IMR-90 (cell line): ENCODE results near the gene TRAPPC3. TPM values are rescaled to one million over a fixed set of nuclear protein-coding genes. Genes with fewer than 3 reads are reported as not detected.
A peak's percentile ranks its signal among the peaks of the same experiment; 100 is the strongest.

Experiments
- ATAC-seq: fragments of 200-7000 bp; cut with Tn5 transposase; 2 replicates; pipeline ENCODE4 v1.9.1; 2020; ENCODE audit warnings: low read depth, mild to moderate bottlenecking, moderate library complexity
- BruUV-seq: library from RNA; stranded (reverse); fragments of 400-500 nt; replicated peaks from 2 replicates; lab custom pipeline; 2021; lab: Mats Ljungman, UMichigan
- CTCF ChIA-PET: fragments of 300-600 bp; formaldehyde crosslinking; extraction: SDS; loops from one replicate; lab custom pipeline; 2021; ENCODE audit warnings: antibody characterized with exemption; lab: Yijun Ruan, JAX
- POLR2A ChIA-PET: fragments of 300-600 bp; sonication (Branson Sonifier 250); formaldehyde crosslinking; loops from one replicate; lab custom pipeline; 2022; ENCODE audit warnings: antibody characterized with exemption; ENCODE audit not compliant: unreplicated experiment; lab: Charles Lee
- DNase-seq: peaks from one replicate; pipeline ENCODE4 v3.0.0; 2013
- H2AFZ ChIP-seq: replicated peaks from 2 replicates; pipeline ENCODE3; 2013; ENCODE audit warnings: low read length, mild to moderate bottlenecking; ENCODE audit not compliant: poor library complexity
- H2AK5ac ChIP-seq: 2 replicates; pipeline ENCODE4 v1.6.1; 2013; ENCODE audit warnings: low read depth, low read length, inconsistent platforms
- H2AK9ac ChIP-seq: replicated peaks from 2 replicates; pipeline ENCODE3; 2013; ENCODE audit warnings: mild to moderate bottlenecking, low read depth, low read length, moderate library complexity; ENCODE audit not compliant: poor library complexity
- H2BK120ac ChIP-seq: 2 replicates; pipeline ENCODE4 v1.6.1; 2013; ENCODE audit warnings: low read depth, low read length, inconsistent platforms
- H2BK15ac ChIP-seq: 3 replicates; pipeline ENCODE4 v1.6.1; 2013; ENCODE audit warnings: low read depth, low read length, inconsistent platforms
- H2BK20ac ChIP-seq: 2 replicates; pipeline ENCODE4 v1.6.1; 2013; ENCODE audit warnings: low read depth, mild to moderate bottlenecking, inconsistent platforms, low read length, moderate library complexity
- H2BK5ac ChIP-seq: 2 replicates; pipeline ENCODE4 v1.6.1; 2013; ENCODE audit warnings: mild to moderate bottlenecking, low read depth, low read length, inconsistent platforms; ENCODE audit not compliant: poor library complexity, severe bottlenecking
- H3K14ac ChIP-seq: replicated peaks from 2 replicates; pipeline ENCODE4 v1.6.1; 2013; ENCODE audit warnings: low read depth, low read length, inconsistent platforms
- H3K18ac ChIP-seq: 2 replicates; pipeline ENCODE4 v1.6.1; 2013; ENCODE audit warnings: low read depth, low read length, control low read depth
- H3K23ac ChIP-seq: 2 replicates; pipeline ENCODE4 v1.6.1; 2013; ENCODE audit warnings: low read depth, low read length, inconsistent platforms
- H3K27ac ChIP-seq: 2 replicates; pipeline ENCODE4 v1.5.1; 2013; ENCODE audit warnings: mild to moderate bottlenecking, control low read depth, low read length; ENCODE audit not compliant: insufficient read depth
- H3K27me3 ChIP-seq: 2 replicates; pipeline ENCODE4 v1.6.1; 2013; ENCODE audit warnings: low read length; ENCODE audit not compliant: control insufficient read depth, insufficient read depth
- H3K36me3 ChIP-seq: 2 replicates; pipeline ENCODE4 v1.6.1; 2013; ENCODE audit warnings: low read length, mixed read lengths; ENCODE audit not compliant: control insufficient read depth, insufficient read depth
- H3K4ac ChIP-seq: 2 replicates; pipeline ENCODE4 v1.6.1; 2013; ENCODE audit warnings: low read depth, low read length, inconsistent platforms
- H3K4me1 ChIP-seq: 2 replicates; pipeline ENCODE4 v1.6.1; 2013; ENCODE audit warnings: low read length, mixed read lengths; ENCODE audit not compliant: control insufficient read depth, insufficient read depth
- H3K4me2 ChIP-seq: 2 replicates; pipeline ENCODE4 v1.6.1; 2013; ENCODE audit warnings: low read depth, mild to moderate bottlenecking, control low read depth, low read length, moderate library complexity
- H3K4me3 ChIP-seq: 2 replicates; pipeline ENCODE4 v1.5.1; 2013; ENCODE audit warnings: low read depth, mild to moderate bottlenecking, control low read depth, low read length, moderate library complexity; ENCODE audit not compliant: insufficient read depth
- H3K56ac ChIP-seq: 2 replicates; pipeline ENCODE4 v1.6.1; 2013; ENCODE audit warnings: low read length, inconsistent platforms; ENCODE audit not compliant: insufficient read depth; ENCODE audit errors: extremely low read depth
- H3K79me1 ChIP-seq, 2 experiments: 2 replicates each; pipeline ENCODE4 v1.6.1; 2013; ENCODE audit warnings: low read length in 2 of 2, inconsistent platforms in 1 of 2, low read depth in 1 of 2
- H3K9ac ChIP-seq: 2 replicates; pipeline ENCODE4 v1.6.1; 2013; ENCODE audit warnings: low read depth, low read length, control low read depth
- H3K9me1 ChIP-seq: 2 replicates; pipeline ENCODE4 v1.6.1; 2013; ENCODE audit warnings: low read length, inconsistent platforms; ENCODE audit not compliant: insufficient read depth
- H3K9me3 ChIP-seq: 2 replicates; pipeline ENCODE4 v1.6.1; 2013; ENCODE audit warnings: low read length; ENCODE audit not compliant: control insufficient read depth, insufficient read depth
- H4K20me1 ChIP-seq: 2 replicates; pipeline ENCODE4 v1.6.1; 2013; ENCODE audit warnings: low read length, inconsistent platforms; ENCODE audit not compliant: insufficient read depth
- H4K5ac ChIP-seq: 2 replicates; pipeline ENCODE4 v1.6.1; 2013; ENCODE audit warnings: mild to moderate bottlenecking, low read depth, low read length, control low read depth
- H4K8ac ChIP-seq, 2 experiments: 2 replicates each; pipeline ENCODE4 v1.6.1; 2013; ENCODE audit warnings: low read depth in 2 of 2, low read length in 2 of 2, control low read depth in 1 of 2, inconsistent platforms in 1 of 2
- H4K91ac ChIP-seq: 2 replicates; pipeline ENCODE4 v1.6.1; 2013; ENCODE audit warnings: low read depth, low read length, inconsistent platforms; ENCODE audit not compliant: insufficient read depth
- CEBPB ChIP-seq: IDR thresholded peaks from 2 replicates; pipeline ENCODE4 v1.6.1; 2012; ENCODE audit warnings: low read depth, low read length, improper control_type of control experiment
- ELK1 ChIP-seq: fragments of 150-350 bp; IDR thresholded peaks from 2 replicates; pipeline ENCODE4 v1.6.1; 2016; ENCODE audit warnings: low read depth, mild to moderate bottlenecking, low read length, moderate library complexity, borderline replicate concordance
- FOS ChIP-seq: fragments of 150-350 bp; IDR thresholded peaks from 2 replicates; pipeline ENCODE4 v1.6.1; 2016; ENCODE audit warnings: low read depth, low read length
- MAFK ChIP-seq: IDR thresholded peaks from 2 replicates; pipeline ENCODE4 v1.6.1; 2012; ENCODE audit warnings: low read depth, low read length, improper control_type of control experiment
- MAZ ChIP-seq: IDR thresholded peaks from 2 replicates; pipeline ENCODE4 v1.6.1; 2012; ENCODE audit warnings: low read depth, mild to moderate bottlenecking, low read length, improper control_type of control experiment, moderate library complexity, borderline replicate concordance
- MXI1 ChIP-seq: IDR thresholded peaks from 2 replicates; pipeline ENCODE4 v1.6.1; 2012; ENCODE audit warnings: low read depth, mild to moderate bottlenecking, low read length, moderate library complexity, borderline replicate concordance
- NFE2L2 ChIP-seq: fragments of 150-350 bp; IDR thresholded peaks from 2 replicates; pipeline ENCODE4 v1.6.1; 2016; ENCODE audit warnings: low read depth, mild to moderate bottlenecking, low read length
- RAD21 ChIP-seq: IDR thresholded peaks from 2 replicates; pipeline ENCODE4 v1.6.1; 2012; ENCODE audit warnings: low read length, improper control_type of control experiment
- RCOR1 ChIP-seq: IDR thresholded peaks from 2 replicates; pipeline ENCODE4 v1.6.1; 2012; ENCODE audit warnings: mild to moderate bottlenecking, low read length, improper control_type of control experiment; ENCODE audit not compliant: insufficient replicate concordance
- RFX5 ChIP-seq: IDR thresholded peaks from 2 replicates; pipeline ENCODE4 v1.8.0; 2012; ENCODE audit warnings: low read depth, mild to moderate bottlenecking, low read length, moderate library complexity
- SMC3 ChIP-seq: fragments of 150-350 bp; IDR thresholded peaks from 2 replicates; pipeline ENCODE4 v1.6.1; 2016; ENCODE audit warnings: low read depth, mild to moderate bottlenecking, antibody characterized with exemption, low read length, moderate library complexity
- WGBS, 2 experiments: methylation state at CpG; one replicate each; pipeline versions ENCODE4 v1.1.5 to v1.1.7; 2013; ENCODE audit warnings: missing lambda C conversion rate in 2 of 2; ENCODE audit not compliant: insufficient read length in 1 of 2; ENCODE audit errors: extremely low coverage in 2 of 2; 5-methylcytosine and 5-hydroxymethylcytosine counted together
- dilution Hi-C: fragments of 300-500 bp; cut with HindIII; formaldehyde crosslinking; loops from one replicate; pipeline ENCODE4 v1.14.3; 2018; ENCODE audit warnings: low sequenced_read_pairs; ENCODE audit not compliant: unreplicated experiment
- in situ Hi-C: fragments of 300-500 bp; cut with MboI; formaldehyde crosslinking; loops from 3 replicates; pipeline ENCODE4 v1.14.3; 2019; ENCODE audit warnings: low sequenced_read_pairs, inconsistent platforms, mixed read lengths
- intact Hi-C: fragments of 100-400 bp; cut with micrococcal nuclease; formaldehyde crosslinking; loops from 2 replicates; pipeline ENCODE4 v1.10.0; 2022
- polyA plus RNA-seq, 3 experiments: library from polyadenylated mRNA; depleted of rRNA; stranded (reverse); fragments of >200 nt; gene quantifications; 2 replicates each; pipeline ENCODE4 v1.2.3, GENCODE V29; 2012; ENCODE audit warnings: low replicate concordance in 1 of 3
- total RNA-seq: library from RNA; depleted of rRNA; stranded (reverse); fragments of >200 nt; gene quantifications from 2 replicates; pipeline ENCODE4 v1.2.3, GENCODE V29; 2012
- TF ChIP-seq, protein P1 (sequence below): conservative IDR thresholded peaks from 2 replicates; pipeline ENCODE4 v1.5.1; 2012; ENCODE audit warnings: mild to moderate bottlenecking, low read depth, low read length, improper control_type of control experiment
- TF ChIP-seq, protein P2 (sequence below): fragments of 150-350 bp; IDR thresholded peaks from 2 replicates; pipeline ENCODE4 v1.6.1; 2017; ENCODE audit warnings: mild to moderate bottlenecking, antibody characterized with exemption, low read length, low read depth

The TRAPPC3 gene
- total and polyA plus RNA-seq, 2 of the 4 experiments (the other 2 are of a cell fraction): 76.0 to 77.8 TPM

- H3K4me3 ChIP-seq: no peak overlapping the region
- H3K23ac ChIP-seq: peak overlapping the region; percentile 64; the same call in 1 of the 2 replicates
- no peaks in the 10 kb centered on the region for H3K9me3 ChIP-seq
- CTCF ChIA-PET: no interaction called here
- peak overlapping the region; percentile 88 for H2BK120ac ChIP-seq
- peaks cover 26% of the 10 kb centered on the region for H3K4me1 ChIP-seq
- ATAC-seq (peak; percentile 74), DNase-seq (peak; percentile 92)
- TF ChIP-seq CEBPB (no peak), MXI1 (no peak), RCOR1 (no peak), SMC3 (0 out of 2 replicates have a peak, but pooled peaks have one; percentile 8), MAFK (no peak), MAZ (peak; percentile 85), NFE2L2 (peak; percentile 76; the same call in 1 of the 2 replicates), RFX5 (no peak), FOS (0 out of 2 replicates have a peak, but pooled peaks have one; percentile 38), ELK1 (no peak), RAD21 (no peak)
- TF ChIP-seq, protein P1, sequence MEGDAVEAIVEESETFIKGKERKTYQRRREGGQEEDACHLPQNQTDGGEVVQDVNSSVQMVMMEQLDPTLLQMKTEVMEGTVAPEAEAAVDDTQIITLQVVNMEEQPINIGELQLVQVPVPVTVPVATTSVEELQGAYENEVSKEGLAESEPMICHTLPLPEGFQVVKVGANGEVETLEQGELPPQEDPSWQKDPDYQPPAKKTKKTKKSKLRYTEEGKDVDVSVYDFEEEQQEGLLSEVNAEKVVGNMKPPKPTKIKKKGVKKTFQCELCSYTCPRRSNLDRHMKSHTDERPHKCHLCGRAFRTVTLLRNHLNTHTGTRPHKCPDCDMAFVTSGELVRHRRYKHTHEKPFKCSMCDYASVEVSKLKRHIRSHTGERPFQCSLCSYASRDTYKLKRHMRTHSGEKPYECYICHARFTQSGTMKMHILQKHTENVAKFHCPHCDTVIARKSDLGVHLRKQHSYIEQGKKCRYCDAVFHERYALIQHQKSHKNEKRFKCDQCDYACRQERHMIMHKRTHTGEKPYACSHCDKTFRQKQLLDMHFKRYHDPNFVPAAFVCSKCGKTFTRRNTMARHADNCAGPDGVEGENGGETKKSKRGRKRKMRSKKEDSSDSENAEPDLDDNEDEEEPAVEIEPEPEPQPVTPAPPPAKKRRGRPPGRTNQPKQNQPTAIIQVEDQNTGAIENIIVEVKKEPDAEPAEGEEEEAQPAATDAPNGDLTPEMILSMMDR: no peak
- TF ChIP-seq, protein P2, sequence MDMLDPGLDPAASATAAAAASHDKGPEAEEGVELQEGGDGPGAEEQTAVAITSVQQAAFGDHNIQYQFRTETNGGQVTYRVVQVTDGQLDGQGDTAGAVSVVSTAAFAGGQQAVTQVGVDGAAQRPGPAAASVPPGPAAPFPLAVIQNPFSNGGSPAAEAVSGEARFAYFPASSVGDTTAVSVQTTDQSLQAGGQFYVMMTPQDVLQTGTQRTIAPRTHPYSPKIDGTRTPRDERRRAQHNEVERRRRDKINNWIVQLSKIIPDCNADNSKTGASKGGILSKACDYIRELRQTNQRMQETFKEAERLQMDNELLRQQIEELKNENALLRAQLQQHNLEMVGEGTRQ: no peak
- peak overlapping the region; percentile 95 for H2AK9ac ChIP-seq
- H3K14ac ChIP-seq: peak overlapping the region; percentile 83
- no peaks in the 10 kb centered on the region for H3K27me3 ChIP-seq
- peak overlapping the region; percentile 14; the same call in 1 of the 2 replicates for H3K56ac ChIP-seq
- H3K36me3 ChIP-seq: peaks cover 19% of the 10 kb centered on the region
- H3K9me1 ChIP-seq: peaks cover 35% of the 10 kb centered on the region
- H3K27ac ChIP-seq: peak overlapping the region; percentile 62
- H2BK20ac ChIP-seq: peak overlapping the region; percentile 72
- H3K18ac ChIP-seq: peak overlapping the region; percentile 17; the same call in 1 of the 2 replicates
- WGBS, 2 experiments: no CpG with 5 or more reads among the region's 1 CpG
- peak overlapping the region; percentile 55; the same call in 1 of the 3 replicates for H2BK15ac ChIP-seq
- H4K20me1 ChIP-seq: peaks cover 4% of the 10 kb centered on the region; the same call in 1 of the 2 replicates
- POLR2A ChIA-PET: no interaction called here
- H2BK5ac ChIP-seq: peak overlapping the region; percentile 91
- intact Hi-C loops (no loop called here), dilution Hi-C loops (no loop called here), in situ Hi-C loops (no loop called here)
- peak overlapping the region; percentile 17; the same call in 1 of the 2 replicates for H4K5ac ChIP-seq
- no peak overlapping the region for H2AFZ ChIP-seq
- H3K9ac ChIP-seq: peak overlapping the region; percentile 16; the same call in 1 of the 2 replicates
- H3K79me1 ChIP-seq: peaks cover 11 to 48% of the 10 kb centered on the region in 2 experiments; a peak in 3 of 4 replicates
- no TSS peak for BruUV-seq
- peak overlapping the region; percentile 71 for H2AK5ac ChIP-seq
- no peak overlapping the region for H3K4me2 ChIP-seq
- peak overlapping the region; percentile 58; the same call in 1 of the 2 replicates for H4K91ac ChIP-seq
- H4K8ac ChIP-seq: peak overlapping the region; percentile 4 to 83; a peak in 3 of 4 replicates
- H3K4ac ChIP-seq: peak overlapping the region; percentile 85
Measured at GRCh38 chr1:36136535-36136934, 12.8 kb downstream of the TRAPPC3 start.
